Effector CD8-positive, alpha-beta T cell (primary cell): ENCODE data around the gene KRTAP5-2.
"Not testable (repeated sequence)": the region's sequence is repeated elsewhere in the genome, so short reads cannot be mapped to it uniquely, and the experiment has no call there.

Source experiments
- DNase-seq: peaks from one replicate; lab custom pipeline; 2025; lab: John Stamatoyannopoulos, UW

KRTAP5-2 gene

GRCh38 chr11:1628506-1629325 lies 30.6 kb upstream of the KRTAP5-2 start:
- DNase-seq: peak; percentile 30

- DNase-seq: no peak
These were observed 27.4 kb upstream of the KRTAP5-2 start for GRCh38 chr11:1625541-1625940.

GRCh38 chr11:1624621-1625020 lies 26.5 kb upstream of the KRTAP5-2 start:
- no peak for DNase-seq

GRCh38 chr11:1623716-1624115 lies 25.6 kb upstream of the KRTAP5-2 start:
- DNase-seq: no peak

- no peak for DNase-seq
These were observed 24.0 kb upstream of the KRTAP5-2 start, which contains the start of gene KRTAP5-4 for GRCh38 chr11:1622086-1622485. Gene KRTAP5-4 (minus strand): TSS chr11:1622138. CDS start chr11:1622093, 45 bp downstream.

GRCh38 chr11:1619449-1619848 lies 21.4 kb upstream of the KRTAP5-2 start:
- no peak for DNase-seq

GRCh38 chr11:1618231-1618630 lies 20.1 kb upstream of the KRTAP5-2 start:
- no peak for DNase-seq

GRCh38 chr11:1608363-1608762 lies 10.3 kb upstream of the KRTAP5-2 start, which contains the start of gene KRTAP5-3:
Gene KRTAP5-3 (minus strand): TSS chr11:1608463. CDS start chr11:1608385, 78 bp downstream.
- no peak for DNase-seq

- not testable (repeated sequence) for DNase-seq
These were observed 9.8 kb upstream of the KRTAP5-2 start for GRCh38 chr11:1607901-1608300.

GRCh38 chr11:1607156-1607845 lies 9.2 kb upstream of the KRTAP5-2 start:
- DNase-seq: not testable (repeated sequence)

GRCh38 chr11:1605923-1606322 lies 7.8 kb upstream of the KRTAP5-2 start:
- not testable (repeated sequence) for DNase-seq

- DNase-seq: no peak
These were observed 6.6 kb upstream of the KRTAP5-2 start for GRCh38 chr11:1604711-1605110.

- no peak for DNase-seq
These were observed 6.1 kb upstream of the KRTAP5-2 start for GRCh38 chr11:1604181-1604580.

- DNase-seq: no peak
These were observed 5.5 kb upstream of the KRTAP5-2 start for GRCh38 chr11:1603629-1604028.

GRCh38 chr11:1601663-1602062 lies 3.6 kb upstream of the KRTAP5-2 start:
- DNase-seq: not testable (repeated sequence)

- DNase-seq: no peak
These were observed 2.5 kb upstream of the KRTAP5-2 start for GRCh38 chr11:1600626-1601025.

GRCh38 chr11:1598816-1599215 lies 722 bp upstream of the KRTAP5-2 start:
- no peak for DNase-seq

GRCh38 chr11:1598406-1598805 lies 312 bp upstream of the KRTAP5-2 start:
- not testable (repeated sequence) for DNase-seq

- DNase-seq: no peak
These were observed 632 bp downstream of the KRTAP5-2 start for GRCh38 chr11:1597331-1597993.

- not testable (repeated sequence) for DNase-seq
These were observed 1.4 kb downstream of the KRTAP5-2 start for GRCh38 chr11:1596576-1597121.

- DNase-seq: not testable (repeated sequence)
These were observed 2.0 kb downstream of the KRTAP5-2 start for GRCh38 chr11:1595994-1596575.

GRCh38 chr11:1592628-1593027 lies 5.5 kb downstream of the KRTAP5-2 start:
- no peak for DNase-seq
